WTC11 (cell line): Measurements from ENCODE around the gene SUV39H2.

ENCODE experiments used
- CBFB ChIP-seq: sonication (generic); formaldehyde crosslinking; IDR thresholded peaks from 2 replicates; pipeline ENCODE4 v1.8.1; 2022; ENCODE audit warnings: mild to moderate bottlenecking, low read depth, missing genetic modification reagents
- TF ChIP-seq, protein P1 (sequence below): sonication (generic); formaldehyde crosslinking; IDR thresholded peaks from 2 replicates; pipeline ENCODE4 v1.8.0; 2022; ENCODE audit warnings: mild to moderate bottlenecking, missing genetic modification reagents
- TF ChIP-seq, protein P2 (sequence below): fragments of 200-600 bp; IDR thresholded peaks from 2 replicates; pipeline ENCODE4 v1.8.0; 2022; ENCODE audit warnings: antibody characterized with exemption

DNA sequence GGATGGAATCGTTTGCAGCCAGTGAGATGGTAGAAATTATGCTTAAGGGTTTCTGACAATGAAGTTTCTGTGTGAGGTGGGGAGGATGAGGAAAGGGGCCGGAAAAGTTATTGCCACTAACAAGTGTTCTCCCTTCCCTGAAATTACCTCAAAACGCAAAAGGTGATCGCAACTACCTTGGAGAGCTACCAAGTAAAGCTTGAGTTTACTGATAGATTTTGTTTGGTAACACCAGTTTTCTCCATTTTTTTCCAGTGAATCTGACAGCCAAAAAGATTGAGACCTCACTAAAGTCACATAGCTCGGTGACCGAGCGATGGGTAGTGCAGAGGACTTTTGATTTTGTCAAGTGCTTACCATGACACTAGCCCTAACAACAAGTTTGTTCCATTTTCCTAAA is 1.6 kb downstream of the SUV39H2 start:
- TF ChIP-seq, protein P1, sequence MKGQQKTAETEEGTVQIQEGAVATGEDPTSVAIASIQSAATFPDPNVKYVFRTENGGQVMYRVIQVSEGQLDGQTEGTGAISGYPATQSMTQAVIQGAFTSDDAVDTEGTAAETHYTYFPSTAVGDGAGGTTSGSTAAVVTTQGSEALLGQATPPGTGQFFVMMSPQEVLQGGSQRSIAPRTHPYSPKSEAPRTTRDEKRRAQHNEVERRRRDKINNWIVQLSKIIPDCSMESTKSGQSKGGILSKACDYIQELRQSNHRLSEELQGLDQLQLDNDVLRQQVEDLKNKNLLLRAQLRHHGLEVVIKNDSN (CRISPR knock-in tag): no peak
- TF ChIP-seq, protein P2, sequence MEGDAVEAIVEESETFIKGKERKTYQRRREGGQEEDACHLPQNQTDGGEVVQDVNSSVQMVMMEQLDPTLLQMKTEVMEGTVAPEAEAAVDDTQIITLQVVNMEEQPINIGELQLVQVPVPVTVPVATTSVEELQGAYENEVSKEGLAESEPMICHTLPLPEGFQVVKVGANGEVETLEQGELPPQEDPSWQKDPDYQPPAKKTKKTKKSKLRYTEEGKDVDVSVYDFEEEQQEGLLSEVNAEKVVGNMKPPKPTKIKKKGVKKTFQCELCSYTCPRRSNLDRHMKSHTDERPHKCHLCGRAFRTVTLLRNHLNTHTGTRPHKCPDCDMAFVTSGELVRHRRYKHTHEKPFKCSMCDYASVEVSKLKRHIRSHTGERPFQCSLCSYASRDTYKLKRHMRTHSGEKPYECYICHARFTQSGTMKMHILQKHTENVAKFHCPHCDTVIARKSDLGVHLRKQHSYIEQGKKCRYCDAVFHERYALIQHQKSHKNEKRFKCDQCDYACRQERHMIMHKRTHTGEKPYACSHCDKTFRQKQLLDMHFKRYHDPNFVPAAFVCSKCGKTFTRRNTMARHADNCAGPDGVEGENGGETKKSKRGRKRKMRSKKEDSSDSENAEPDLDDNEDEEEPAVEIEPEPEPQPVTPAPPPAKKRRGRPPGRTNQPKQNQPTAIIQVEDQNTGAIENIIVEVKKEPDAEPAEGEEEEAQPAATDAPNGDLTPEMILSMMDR: no peak
- no peak for TF ChIP-seq CBFB (CRISPR knock-in tag)
